ENCODE results near the gene ZC3H18. TPM values are rescaled to one million over a fixed set of nuclear protein-coding genes. Genes with fewer than 3 reads are reported as not detected.

ZC3H18 gene
- total RNA-seq, 1 experiment from 2014 or later, result 61.8 TPM

DNA sequence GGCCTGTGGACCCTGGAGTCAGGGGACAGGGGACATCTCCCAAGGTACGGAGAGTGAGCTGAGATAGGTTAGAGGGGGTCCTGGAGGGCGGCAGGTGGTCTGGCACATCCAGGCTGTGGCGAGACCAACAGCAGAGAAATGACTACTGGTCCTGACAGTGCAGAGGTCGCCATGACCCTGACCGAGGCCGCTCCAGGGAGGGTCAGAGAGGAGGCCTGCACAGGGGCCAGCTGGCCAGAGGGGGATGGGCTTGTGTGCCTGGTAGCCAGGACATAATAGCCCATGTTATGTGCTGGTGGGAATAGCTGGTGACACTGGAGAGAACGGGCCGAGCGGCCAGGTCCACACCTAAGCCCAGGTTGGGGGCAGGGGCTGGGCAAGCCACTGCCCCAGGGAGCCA, 40.6 kb upstream of the ZC3H18 start:
- H3K4me1 Mint-ChIP-seq, result peaks cover 6% of the 10 kb centered on the region; the same call in 1 of the 2 replicates
- no peaks in the 10 kb centered on the region for H3K27me3 Mint-ChIP-seq (ENCODE audit: low read depth)
- TF ChIP-seq PRRX2 (CRISPR knock-in tag; IDR thresholded peaks at IDR 0.05), result no peak
- TF ChIP-seq ZNF425 (CRISPR knock-in tag; conservative IDR thresholded peaks at IDR 0.05), result no peak
- no peak for TF ChIP-seq FOXP1 (CRISPR knock-in tag; IDR thresholded peaks at IDR 0.05; ENCODE audit: borderline replicate concordance)
- no peak for TF ChIP-seq GRHL2 (CRISPR knock-in tag; IDR thresholded peaks at IDR 0.05; ENCODE audit: insufficient replicate concordance, severe bottlenecking)
- TF ChIP-seq ZNF121 (CRISPR knock-in tag; IDR thresholded peaks at IDR 0.05), result no peak
- no peak for TF ChIP-seq TP53 (CRISPR knock-in tag; IDR thresholded peaks at IDR 0.05)
- no peak for TF ChIP-seq IRF2 (CRISPR knock-in tag; IDR thresholded peaks at IDR 0.05; ENCODE audit: borderline replicate concordance, low read depth)
- no peak for TF ChIP-seq NFATC4 (CRISPR knock-in tag; IDR thresholded peaks at IDR 0.05)
- TF ChIP-seq FOXK1 (CRISPR knock-in tag; IDR thresholded peaks at IDR 0.05), result no peak
- TF ChIP-seq, protein P1, sequence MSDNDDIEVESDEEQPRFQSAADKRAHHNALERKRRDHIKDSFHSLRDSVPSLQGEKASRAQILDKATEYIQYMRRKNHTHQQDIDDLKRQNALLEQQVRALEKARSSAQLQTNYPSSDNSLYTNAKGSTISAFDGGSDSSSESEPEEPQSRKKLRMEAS (CRISPR knock-in tag; IDR thresholded peaks at IDR 0.05), result no peak
- TF ChIP-seq SMAD4 (CRISPR knock-in tag; IDR thresholded peaks at IDR 0.05), result no peak
- TF ChIP-seq, protein P2, sequence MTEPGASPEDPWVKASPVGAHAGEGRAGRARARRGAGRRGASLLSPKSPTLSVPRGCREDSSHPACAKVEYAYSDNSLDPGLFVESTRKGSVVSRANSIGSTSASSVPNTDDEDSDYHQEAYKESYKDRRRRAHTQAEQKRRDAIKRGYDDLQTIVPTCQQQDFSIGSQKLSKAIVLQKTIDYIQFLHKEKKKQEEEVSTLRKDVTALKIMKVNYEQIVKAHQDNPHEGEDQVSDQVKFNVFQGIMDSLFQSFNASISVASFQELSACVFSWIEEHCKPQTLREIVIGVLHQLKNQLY (CRISPR knock-in tag; IDR thresholded peaks at IDR 0.05), result no peak
- TF ChIP-seq CREB1 (CRISPR knock-in tag; IDR thresholded peaks at IDR 0.05), result no peak
- no peak for TF ChIP-seq STAT6 (CRISPR knock-in tag; conservative IDR thresholded peaks at IDR 0.05; ENCODE audit: low read depth)
- TF ChIP-seq HMGA2 (CRISPR knock-in tag; IDR thresholded peaks at IDR 0.05), result no peak
- no peak for TF ChIP-seq TCF7 (CRISPR knock-in tag; IDR thresholded peaks at IDR 0.05; ENCODE audit: low read depth)
- TF ChIP-seq, protein P3, sequence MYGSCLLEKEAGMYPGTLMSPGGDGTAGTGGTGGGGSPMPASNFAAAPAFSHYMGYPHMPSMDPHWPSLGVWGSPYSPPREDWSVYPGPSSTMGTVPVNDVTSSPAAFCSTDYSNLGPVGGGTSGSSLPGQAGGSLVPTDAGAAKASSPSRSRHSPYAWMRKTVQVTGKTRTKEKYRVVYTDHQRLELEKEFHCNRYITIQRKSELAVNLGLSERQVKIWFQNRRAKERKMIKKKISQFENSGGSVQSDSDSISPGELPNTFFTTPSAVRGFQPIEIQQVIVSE (CRISPR knock-in tag; IDR thresholded peaks at IDR 0.05; ENCODE audit: borderline replicate concordance), result no peak
- TF ChIP-seq SOX15 (CRISPR knock-in tag; IDR thresholded peaks at IDR 0.05), result no peak
- TF ChIP-seq, protein P4, sequence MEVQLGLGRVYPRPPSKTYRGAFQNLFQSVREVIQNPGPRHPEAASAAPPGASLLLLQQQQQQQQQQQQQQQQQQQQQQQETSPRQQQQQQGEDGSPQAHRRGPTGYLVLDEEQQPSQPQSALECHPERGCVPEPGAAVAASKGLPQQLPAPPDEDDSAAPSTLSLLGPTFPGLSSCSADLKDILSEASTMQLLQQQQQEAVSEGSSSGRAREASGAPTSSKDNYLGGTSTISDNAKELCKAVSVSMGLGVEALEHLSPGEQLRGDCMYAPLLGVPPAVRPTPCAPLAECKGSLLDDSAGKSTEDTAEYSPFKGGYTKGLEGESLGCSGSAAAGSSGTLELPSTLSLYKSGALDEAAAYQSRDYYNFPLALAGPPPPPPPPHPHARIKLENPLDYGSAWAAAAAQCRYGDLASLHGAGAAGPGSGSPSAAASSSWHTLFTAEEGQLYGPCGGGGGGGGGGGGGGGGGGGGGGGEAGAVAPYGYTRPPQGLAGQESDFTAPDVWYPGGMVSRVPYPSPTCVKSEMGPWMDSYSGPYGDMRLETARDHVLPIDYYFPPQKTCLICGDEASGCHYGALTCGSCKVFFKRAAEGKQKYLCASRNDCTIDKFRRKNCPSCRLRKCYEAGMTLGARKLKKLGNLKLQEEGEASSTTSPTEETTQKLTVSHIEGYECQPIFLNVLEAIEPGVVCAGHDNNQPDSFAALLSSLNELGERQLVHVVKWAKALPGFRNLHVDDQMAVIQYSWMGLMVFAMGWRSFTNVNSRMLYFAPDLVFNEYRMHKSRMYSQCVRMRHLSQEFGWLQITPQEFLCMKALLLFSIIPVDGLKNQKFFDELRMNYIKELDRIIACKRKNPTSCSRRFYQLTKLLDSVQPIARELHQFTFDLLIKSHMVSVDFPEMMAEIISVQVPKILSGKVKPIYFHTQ (CRISPR knock-in tag; IDR thresholded peaks at IDR 0.05), result no peak
- ATAC-seq, result no peak
- no peaks in the 10 kb centered on the region for H3K9me3 Mint-ChIP-seq
- peaks cover 6% of the 10 kb centered on the region; the same call in 1 of the 2 replicates for H3K36me3 Mint-ChIP-seq
- ChIA-PET CTCF (interaction anchor here (0.9 kb wide), 1 partner anchor 10 kb away, joined by 3 read pairs; no protein-coding TSS in a partner anchor), POLR2A (no interaction called here)
- DNase-seq (ENCODE audit: low spot score), result no peak
- H3K27ac Mint-ChIP-seq, result no peak overlapping the region
- H3K4me3 Mint-ChIP-seq, result no peak overlapping the region

All from WTC11 (cell line).